Amniotic stem cell (primary cell): Measurements from ENCODE around the gene EFTUD2.
"Not testable (repeated sequence)": the region's sequence is repeated elsewhere in the genome, so short reads cannot be mapped to it uniquely, and the experiment has no call there.

Source experiments
- DNase-seq: peaks from one replicate; lab custom pipeline; 2025; lab: John Stamatoyannopoulos, UW

EFTUD2 gene

DNA sequence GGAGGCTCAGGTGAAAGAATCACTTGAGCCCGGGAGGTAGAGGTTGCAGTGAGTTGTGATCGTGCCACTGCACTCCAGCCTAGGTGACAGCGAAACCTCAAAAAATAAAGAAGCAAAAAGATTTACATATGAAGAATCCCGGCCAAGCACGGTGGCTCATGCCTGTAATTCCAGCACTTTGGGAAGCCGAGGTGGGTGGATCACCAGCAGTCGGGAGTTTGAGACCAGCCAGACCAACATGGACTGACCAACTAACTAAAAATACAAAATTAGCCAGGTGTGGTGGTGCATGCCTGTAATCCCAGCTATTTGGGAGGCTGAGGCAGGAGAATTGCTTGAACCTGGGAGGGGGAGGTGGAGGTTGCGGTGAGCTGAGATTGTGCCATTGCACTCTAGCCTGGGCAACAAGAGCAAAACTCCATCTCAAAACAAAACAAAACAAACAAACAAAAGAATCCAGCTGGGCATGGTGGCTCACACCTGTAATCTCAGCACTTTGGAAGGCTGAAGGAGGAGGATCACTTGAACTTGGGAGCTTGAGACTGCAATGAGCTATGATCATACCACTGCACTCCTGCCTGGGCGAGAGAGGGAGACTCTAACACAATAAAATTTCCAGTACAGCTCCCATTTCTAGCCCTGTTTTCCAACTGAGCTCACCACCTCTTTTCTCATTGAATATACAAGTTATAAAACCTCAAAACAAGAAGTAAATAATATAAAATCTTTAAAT lies 90.4 kb downstream of the EFTUD2 start:
- not testable (repeated sequence) for DNase-seq

- no peak for DNase-seq
These were observed 91.1 kb downstream of the EFTUD2 start for GRCh38 chr17:44808156-44808555.

GRCh38 chr17:44807817-44808155 lies 91.5 kb downstream of the EFTUD2 start:
- no peak for DNase-seq

- DNase-seq: no peak
These were observed 92.0 kb downstream of the EFTUD2 start for GRCh38 chr17:44807093-44807816.

- no peak for DNase-seq
These were observed 94.7 kb downstream of the EFTUD2 start for GRCh38 chr17:44804302-44805089.

DNA sequence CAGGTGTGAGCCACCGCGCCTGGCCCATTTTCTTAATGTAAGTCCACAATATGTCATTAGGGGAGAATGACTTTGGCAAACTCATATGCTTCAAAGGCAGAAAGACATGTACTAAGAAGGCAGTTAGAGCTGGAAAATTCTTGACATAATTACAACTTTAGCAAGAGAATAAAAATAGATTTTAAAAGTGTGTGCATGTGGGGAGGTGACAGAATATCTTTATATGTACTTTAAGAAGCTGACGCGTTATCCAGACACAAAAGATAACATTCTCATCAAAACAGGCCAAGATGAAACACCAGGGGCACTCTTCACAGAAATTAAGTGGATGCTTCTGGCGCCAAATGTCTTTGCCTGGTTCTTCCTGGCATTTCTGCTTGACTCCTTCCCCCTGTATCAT lies 97.4 kb downstream of the EFTUD2 start:
- DNase-seq: no peak
